Neural progenitor cell (in vitro differentiated cells): ENCODE data around the gene GOLGA6A.

Experiments used
- CTCF ChIP-seq: fragments of 200-600 bp; sonication (generic); IDR thresholded peaks from 2 replicates; pipeline ENCODE4 v1.5.1; 2017; ENCODE audit warnings: antibody characterized with exemption, mild to moderate bottlenecking
- EZH2 ChIP-seq: fragments of 200-600 bp; sonication (generic); IDR thresholded peaks from 2 replicates; pipeline ENCODE4 v1.6.1; 2017; ENCODE audit warnings: antibody characterized with exemption, mild to moderate bottlenecking, moderate library complexity
- EZH2phosphoT487 ChIP-seq: fragments of 200-600 bp; sonication (generic); IDR thresholded peaks from 2 replicates; pipeline ENCODE4 v1.6.1; 2017; ENCODE audit warnings: antibody characterized with exemption

- no peak for TF ChIP-seq CTCF
- no peak for TF ChIP-seq EZH2
- TF ChIP-seq EZH2phosphoT487: no peak
Observed at GRCh38 chr15:74108111-74108510, 25.8 kb upstream of the GOLGA6A start.
